WTC11 (cell line): Measurements from ENCODE around the gene CGRRF1. TPM values are rescaled to one million over a fixed set of nuclear protein-coding genes. Genes with fewer than 3 reads are reported as not detected.
A peak's percentile ranks its signal among the peaks of the same experiment; 100 is the strongest.

Experiments used
- ATAC-seq: fragments of 200-7000 bp; cut with Tn5 transposase; 2 replicates; pipeline ENCODE4 v1.10.0; 2021; ENCODE audit warnings: mild to moderate bottlenecking, moderate library complexity
- CTCF ChIA-PET: fragments of 300-600 bp; sonication (Branson Sonifier 250); formaldehyde crosslinking; loops from one replicate; lab custom pipeline; 2021; ENCODE audit warnings: antibody characterized with exemption; lab: Charles Lee
- POLR2A ChIA-PET: fragments of 350-600 bp; sonication (Branson Sonifier 250); formaldehyde crosslinking; loops from one replicate; lab custom pipeline; 2021; ENCODE audit warnings: antibody characterized with exemption; lab: Charles Lee
- DNase-seq: peaks from one replicate; pipeline ENCODE4 v3.0.0; 2021; ENCODE audit warnings: low spot score
- H3K27ac Mint-ChIP-seq: 2 replicates; pipeline ENCODE4 v1.8.0; 2021; ENCODE audit warnings: mixed read lengths
- H3K27me3 Mint-ChIP-seq: 2 replicates; pipeline ENCODE4 v1.8.0; 2021; ENCODE audit warnings: low read depth, mild to moderate bottlenecking, moderate library complexity, mixed read lengths
- H3K36me3 Mint-ChIP-seq: 2 replicates; pipeline ENCODE4 v1.8.0; 2021; ENCODE audit warnings: mixed read lengths
- H3K4me1 Mint-ChIP-seq: 2 replicates; pipeline ENCODE4 v1.8.0; 2022; ENCODE audit warnings: mixed read lengths
- H3K4me3 Mint-ChIP-seq: 2 replicates; pipeline ENCODE4 v1.8.0; 2021; ENCODE audit warnings: mild to moderate bottlenecking, moderate library complexity, mixed read lengths
- H3K9me3 Mint-ChIP-seq: 2 replicates; pipeline ENCODE4 v1.8.0; 2021; ENCODE audit warnings: mixed read lengths
- AR ChIP-seq: fragments of 250-450 bp; sonication (Bioruptor Pico); IDR thresholded peaks from 2 replicates; pipeline ENCODE4 v1.9.0; 2021; ENCODE audit warnings: mild to moderate bottlenecking
- ATF1 ChIP-seq: sonication (generic); formaldehyde crosslinking; IDR thresholded peaks from 2 replicates; pipeline ENCODE4 v1.8.1; 2023; ENCODE audit warnings: mild to moderate bottlenecking, moderate library complexity, missing genetic modification reagents
- ATF2 ChIP-seq: sonication (generic); formaldehyde crosslinking; IDR thresholded peaks from 2 replicates; pipeline ENCODE4 v1.8.1; 2022; ENCODE audit warnings: low read depth, missing genetic modification reagents, borderline replicate concordance
- ATF3 ChIP-seq: sonication (generic); formaldehyde crosslinking; conservative IDR thresholded peaks from 2 replicates; pipeline ENCODE4 v1.8.1; 2022; ENCODE audit warnings: mild to moderate bottlenecking, missing genetic modification reagents
- CREB1 ChIP-seq: sonication (generic); formaldehyde crosslinking; IDR thresholded peaks from 2 replicates; pipeline ENCODE4 v1.8.0; 2023; ENCODE audit warnings: mild to moderate bottlenecking, missing genetic modification reagents
- E2F4 ChIP-seq: sonication (generic); formaldehyde crosslinking; IDR thresholded peaks from 2 replicates; pipeline ENCODE4 v1.8.1; 2022; ENCODE audit warnings: low read depth, mild to moderate bottlenecking, moderate library complexity, missing genetic modification reagents, borderline replicate concordance
- E2F5 ChIP-seq: sonication (generic); formaldehyde crosslinking; IDR thresholded peaks from 2 replicates; pipeline ENCODE4 v1.8.1; 2022; ENCODE audit warnings: mild to moderate bottlenecking, moderate library complexity, missing genetic modification reagents
- ELF4 ChIP-seq: sonication (generic); formaldehyde crosslinking; IDR thresholded peaks from 2 replicates; pipeline ENCODE4 v1.8.1; 2022; ENCODE audit warnings: low read depth, mild to moderate bottlenecking, moderate library complexity, missing genetic modification reagents
- ESRRA ChIP-seq: sonication (generic); formaldehyde crosslinking; IDR thresholded peaks from 2 replicates; pipeline ENCODE4 v1.8.1; 2022; ENCODE audit warnings: mild to moderate bottlenecking, missing genetic modification reagents, borderline replicate concordance
- HMGA2 ChIP-seq: fragments of 250-450 bp; sonication (Bioruptor Pico); IDR thresholded peaks from 2 replicates; pipeline ENCODE4 v1.4.0; 2021; ENCODE audit warnings: mild to moderate bottlenecking, moderate library complexity
- JAZF1 ChIP-seq: fragments of 250-450 bp; sonication (Bioruptor Pico); IDR thresholded peaks from 2 replicates; pipeline ENCODE4 v1.9.0; 2021; ENCODE audit warnings: moderate library complexity, mild to moderate bottlenecking, inconsistent platforms
- KAT7 ChIP-seq: sonication (generic); formaldehyde crosslinking; IDR thresholded peaks from 2 replicates; pipeline ENCODE4 v1.8.1; 2023; ENCODE audit warnings: missing genetic modification reagents, mild to moderate bottlenecking, borderline replicate concordance
- MLX ChIP-seq: sonication (generic); formaldehyde crosslinking; IDR thresholded peaks from 2 replicates; pipeline ENCODE4 v1.8.1; 2023; ENCODE audit warnings: mild to moderate bottlenecking, missing genetic modification reagents, moderate library complexity
- NR2C2 ChIP-seq: sonication (generic); formaldehyde crosslinking; IDR thresholded peaks from 2 replicates; pipeline ENCODE4 v1.8.0; 2022; ENCODE audit warnings: mild to moderate bottlenecking, missing genetic modification reagents
- SMAD3 ChIP-seq: sonication (generic); formaldehyde crosslinking; IDR thresholded peaks from 2 replicates; pipeline ENCODE4 v1.8.0; 2022; ENCODE audit warnings: missing genetic modification reagents, mild to moderate bottlenecking, borderline replicate concordance
- SMAD4 ChIP-seq: sonication (generic); formaldehyde crosslinking; IDR thresholded peaks from 2 replicates; pipeline ENCODE4 v1.8.0; 2022; ENCODE audit warnings: mild to moderate bottlenecking, missing genetic modification reagents
- SP1 ChIP-seq: sonication (generic); formaldehyde crosslinking; conservative IDR thresholded peaks from 2 replicates; pipeline ENCODE4 v1.8.1; 2022; ENCODE audit warnings: missing genetic modification reagents
- ZMAT4 ChIP-seq: fragments of 250-450 bp; sonication (Bioruptor Pico); IDR thresholded peaks from 2 replicates; pipeline ENCODE4 v1.9.0; 2021; ENCODE audit warnings: mild to moderate bottlenecking
- ZNF121 ChIP-seq: sonication (generic); formaldehyde crosslinking; IDR thresholded peaks from 2 replicates; pipeline ENCODE4 v1.8.0; 2023; ENCODE audit warnings: missing genetic modification reagents
- ZNF317 ChIP-seq: sonication (generic); formaldehyde crosslinking; IDR thresholded peaks from 2 replicates; pipeline ENCODE4 v1.8.1; 2023; ENCODE audit warnings: low read depth, mild to moderate bottlenecking, moderate library complexity, missing genetic modification reagents, borderline replicate concordance
- ZNF396 ChIP-seq: fragments of 250-450 bp; sonication (Bioruptor Pico); IDR thresholded peaks from 2 replicates; pipeline ENCODE4 v1.8.0; 2021; ENCODE audit warnings: mild to moderate bottlenecking, moderate library complexity, borderline replicate concordance
- ZNF512 ChIP-seq: sonication (generic); formaldehyde crosslinking; IDR thresholded peaks from 2 replicates; pipeline ENCODE4 v1.8.1; 2022; ENCODE audit warnings: missing genetic modification reagents, borderline replicate concordance
- total RNA-seq: library from RNA; stranded (reverse); gene quantifications from 3 replicates; pipeline ENCODE4 v1.2.3, GENCODE V29; 2021

Gene CGRRF1
- total RNA-seq, 1 experiment from 2014 or later = 15.1 TPM

- TF ChIP-seq ATF3 (CRISPR knock-in tag) (no peak), ATF1 (CRISPR knock-in tag) (no peak), SMAD3 (CRISPR knock-in tag) (no peak), E2F5 (CRISPR knock-in tag) (no peak)
These were observed 23.4 kb downstream of the CGRRF1 start (continued) for GRCh38 chr14:54533100-54533499.

- ChIA-PET POLR2A (interaction anchor here (0.7 kb wide), 1 partner anchor 26 kb away, joined by 3 read pairs; the partner anchor contains the start of gene CGRRF1), CTCF (interaction anchor here (0.5 to 0.6 kb wide), 3 partner anchors 156 to 555 kb away, joined by 3 to 4 read pairs (median 4); no protein-coding TSS in a partner anchor)
- no peak for DNase-seq
- no peaks in the 10 kb centered on the region for H3K27me3 Mint-ChIP-seq
- TF ChIP-seq KAT7 (CRISPR knock-in tag) = no peak
- TF ChIP-seq NR2C2 (CRISPR knock-in tag) = no peak
- TF ChIP-seq ELF4 (CRISPR knock-in tag) = no peak
- no peak for TF ChIP-seq HMGA2 (CRISPR knock-in tag)
- no peak for TF ChIP-seq ZNF512 (CRISPR knock-in tag)
- TF ChIP-seq ZMAT4 = no peak
- TF ChIP-seq SP1 (CRISPR knock-in tag) = no peak
- H3K9me3 Mint-ChIP-seq = no peaks in the 10 kb centered on the region
- no peak for ATAC-seq
- no peak overlapping the region for H3K4me3 Mint-ChIP-seq
- peak overlapping the region; percentile 60; the same call in 1 of the 2 replicates for H3K27ac Mint-ChIP-seq
- peaks cover 6% of the 10 kb centered on the region; the same call in 1 of the 2 replicates for H3K36me3 Mint-ChIP-seq
- H3K4me1 Mint-ChIP-seq = peaks cover 22% of the 10 kb centered on the region
These were observed 25.4 kb downstream of the CGRRF1 start for GRCh38 chr14:54535126-54535525.

- no peak for ATAC-seq
- CTCF ChIA-PET = interaction anchor here (0.6 kb wide), 2 partner anchors 156 to 240 kb away, joined by 3 to 4 read pairs; no protein-coding TSS in a partner anchor
- H3K4me3 Mint-ChIP-seq = no peak overlapping the region
These were observed 25.9 kb downstream of the CGRRF1 start for GRCh38 chr14:54535646-54536045.

GRCh38 chr14:54537651-54538050, 27.9 kb downstream of the CGRRF1 start:
- ChIA-PET POLR2A (no interaction called here), CTCF (no interaction called here)
- ATAC-seq = no peak
- H3K36me3 Mint-ChIP-seq = peaks cover 6% of the 10 kb centered on the region; the same call in 1 of the 2 replicates
- no peak overlapping the region for H3K4me3 Mint-ChIP-seq
- H3K27me3 Mint-ChIP-seq = no peaks in the 10 kb centered on the region
- no peak for DNase-seq
- peaks cover 17% of the 10 kb centered on the region for H3K4me1 Mint-ChIP-seq
- no peak overlapping the region for H3K27ac Mint-ChIP-seq
- H3K9me3 Mint-ChIP-seq = no peaks in the 10 kb centered on the region
- no peak for TF ChIP-seq SMAD4
- no peak for TF ChIP-seq ZNF396 (CRISPR knock-in tag)
- TF ChIP-seq ATF2 (CRISPR knock-in tag) = no peak
- no peak for TF ChIP-seq E2F4
- no peak for TF ChIP-seq ZNF121
- TF ChIP-seq ZNF317 (CRISPR knock-in tag) = no peak
- TF ChIP-seq MLX (CRISPR knock-in tag) = no peak
- no peak for TF ChIP-seq AR (CRISPR knock-in tag)

More at GRCh38 chr14:54535646-54536045, 25.9 kb downstream of the CGRRF1 start:
- POLR2A ChIA-PET = interaction anchor here (0.7 kb wide), 1 partner anchor 26 kb away, joined by 3 read pairs; the partner anchor contains the start of gene CGRRF1
- TF ChIP-seq CREB1 (CRISPR knock-in tag) = no peak
- TF ChIP-seq ESRRA (CRISPR knock-in tag) = no peak
- TF ChIP-seq JAZF1 (CRISPR knock-in tag) = no peak
- Mint-ChIP-seq H3K27me3 (no peaks in the 10 kb centered on the region), H3K36me3 (peaks cover 6% of the 10 kb centered on the region; the same call in 1 of the 2 replicates), H3K4me1 (peaks cover 22% of the 10 kb centered on the region), H3K9me3 (no peaks in the 10 kb centered on the region), H3K27ac (peak overlapping the region; percentile 60)
- DNase-seq = no peak
